ENCODE data around the gene FEM1C.

Gene FEM1C

DNA sequence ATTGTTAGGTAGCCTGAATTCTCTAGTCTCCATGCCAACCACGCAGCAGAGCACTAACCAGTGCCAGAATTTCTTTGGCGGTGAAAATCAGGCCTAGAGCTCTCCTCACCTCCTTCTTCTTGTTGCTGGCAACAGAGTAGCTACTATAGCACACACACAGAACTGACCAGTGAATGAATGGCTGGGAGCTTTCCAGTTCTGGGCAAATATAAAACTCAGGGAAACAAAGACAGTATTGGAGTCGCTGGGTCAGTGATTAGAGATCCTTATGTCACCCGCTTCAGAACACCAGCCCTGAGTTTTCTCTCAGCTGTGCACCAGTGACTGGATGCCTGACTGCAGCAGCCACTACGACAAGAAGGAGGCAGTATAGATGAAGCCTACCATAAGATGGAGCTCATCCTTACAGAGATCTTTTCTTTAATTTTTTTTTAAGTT lies 26.9 kb upstream of the FEM1C start:
- TF ChIP-seq ZFX (IDR thresholded peaks at IDR 0.05), result no peak
- TF ChIP-seq, protein P1, sequence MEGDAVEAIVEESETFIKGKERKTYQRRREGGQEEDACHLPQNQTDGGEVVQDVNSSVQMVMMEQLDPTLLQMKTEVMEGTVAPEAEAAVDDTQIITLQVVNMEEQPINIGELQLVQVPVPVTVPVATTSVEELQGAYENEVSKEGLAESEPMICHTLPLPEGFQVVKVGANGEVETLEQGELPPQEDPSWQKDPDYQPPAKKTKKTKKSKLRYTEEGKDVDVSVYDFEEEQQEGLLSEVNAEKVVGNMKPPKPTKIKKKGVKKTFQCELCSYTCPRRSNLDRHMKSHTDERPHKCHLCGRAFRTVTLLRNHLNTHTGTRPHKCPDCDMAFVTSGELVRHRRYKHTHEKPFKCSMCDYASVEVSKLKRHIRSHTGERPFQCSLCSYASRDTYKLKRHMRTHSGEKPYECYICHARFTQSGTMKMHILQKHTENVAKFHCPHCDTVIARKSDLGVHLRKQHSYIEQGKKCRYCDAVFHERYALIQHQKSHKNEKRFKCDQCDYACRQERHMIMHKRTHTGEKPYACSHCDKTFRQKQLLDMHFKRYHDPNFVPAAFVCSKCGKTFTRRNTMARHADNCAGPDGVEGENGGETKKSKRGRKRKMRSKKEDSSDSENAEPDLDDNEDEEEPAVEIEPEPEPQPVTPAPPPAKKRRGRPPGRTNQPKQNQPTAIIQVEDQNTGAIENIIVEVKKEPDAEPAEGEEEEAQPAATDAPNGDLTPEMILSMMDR (conservative IDR thresholded peaks at IDR 0.05), result no peak
- H3K27ac ChIP-seq, result no peak overlapping the region

DNA sequence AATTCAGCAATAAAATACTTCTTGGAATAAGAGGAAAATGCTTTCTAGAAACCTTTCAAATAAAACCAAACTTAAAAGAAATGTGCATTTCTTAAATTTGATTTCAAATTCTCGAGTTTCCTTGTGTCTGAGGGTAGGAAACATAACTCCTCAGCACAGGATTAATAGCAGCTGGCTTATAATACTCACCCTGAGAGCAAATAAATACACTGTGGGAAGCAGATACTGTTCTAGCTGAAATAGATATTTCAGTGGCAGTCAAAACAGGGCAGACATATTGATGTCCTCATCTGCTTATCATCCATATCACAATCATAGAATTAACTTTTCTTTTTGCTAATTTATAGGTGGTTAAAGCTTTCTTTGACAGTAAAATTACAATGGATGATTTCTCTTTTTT lies 24.1 kb upstream of the FEM1C start:
- no peak for TF ChIP-seq ZFX (IDR thresholded peaks at IDR 0.05)
- TF ChIP-seq, protein P1 (conservative IDR thresholded peaks at IDR 0.05), result no peak

DNA sequence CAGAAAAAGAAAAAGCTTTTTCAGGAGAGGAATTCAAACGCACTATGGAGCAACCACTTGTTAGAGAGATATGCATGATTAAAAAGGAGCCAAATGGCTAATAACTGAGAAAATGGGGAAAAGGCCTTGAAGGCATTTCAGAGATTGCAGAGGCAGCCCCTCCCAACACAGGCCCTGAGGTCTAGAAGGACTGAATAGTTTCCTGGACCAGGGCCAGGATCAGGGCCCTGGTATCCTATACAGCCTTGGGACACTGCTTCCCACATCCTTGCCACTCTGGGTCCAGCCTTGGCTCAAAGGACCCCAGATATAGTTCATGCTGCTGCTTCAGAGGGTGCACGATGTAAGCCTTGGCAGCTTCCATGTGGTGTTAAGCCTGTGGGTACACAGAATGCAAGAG lies 20.7 kb upstream of the FEM1C start:
- no peak for TF ChIP-seq ZFX (IDR thresholded peaks at IDR 0.05)
- TF ChIP-seq, protein P1 (conservative IDR thresholded peaks at IDR 0.05), result no peak

More for the DNA sequence above, 24.1 kb upstream of the FEM1C start:
- no peak overlapping the region for H3K27ac ChIP-seq

DNA sequence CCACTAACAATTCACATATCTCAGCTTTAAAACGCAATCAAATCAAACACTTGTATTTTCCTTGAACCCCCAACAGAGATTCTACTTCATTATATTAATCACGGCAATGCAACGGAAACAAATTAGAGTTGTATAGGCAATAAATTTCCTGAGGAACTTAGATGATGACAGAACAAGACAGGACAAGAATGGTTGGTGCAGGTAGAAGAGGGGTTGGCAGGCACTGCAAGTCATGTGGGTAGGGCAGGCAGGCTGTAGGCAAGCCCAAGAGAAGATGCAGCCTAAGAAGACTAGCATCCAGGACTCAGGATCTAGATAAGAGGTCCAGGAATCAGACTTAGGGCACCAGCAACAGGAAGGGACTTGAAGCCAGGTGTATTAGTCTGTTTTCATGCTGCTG lies 16.6 kb upstream of the FEM1C start:
- no peak overlapping the region for H3K27ac ChIP-seq
- TF ChIP-seq ZFX (IDR thresholded peaks at IDR 0.05), result no peak
- TF ChIP-seq, protein P1 (conservative IDR thresholded peaks at IDR 0.05), result no peak

More for the DNA sequence above, 20.7 kb upstream of the FEM1C start:
- H3K27ac ChIP-seq, result no peak overlapping the region

DNA sequence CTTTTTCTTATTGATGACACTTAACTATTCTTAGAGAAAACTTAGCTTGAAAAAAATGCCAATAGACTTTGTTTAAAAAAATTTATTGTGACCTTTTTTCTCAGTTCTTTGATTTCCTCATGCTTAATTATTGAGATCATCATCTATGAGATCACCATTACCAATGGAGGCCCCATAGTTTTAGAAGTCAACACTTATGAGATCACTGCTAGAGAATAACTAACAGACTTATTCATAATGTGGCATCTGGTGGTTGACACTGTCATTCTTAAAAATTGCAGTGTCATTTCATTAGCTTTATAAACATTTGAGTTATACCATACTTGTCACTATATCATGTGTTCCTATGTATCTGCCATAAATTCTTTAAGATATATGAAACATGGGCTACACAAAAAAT lies 14.9 kb upstream of the FEM1C start:
- TF ChIP-seq, protein P1 (conservative IDR thresholded peaks at IDR 0.05), result no peak
- TF ChIP-seq ZFX (IDR thresholded peaks at IDR 0.05), result no peak
- H3K27ac ChIP-seq, result no peak overlapping the region

DNA sequence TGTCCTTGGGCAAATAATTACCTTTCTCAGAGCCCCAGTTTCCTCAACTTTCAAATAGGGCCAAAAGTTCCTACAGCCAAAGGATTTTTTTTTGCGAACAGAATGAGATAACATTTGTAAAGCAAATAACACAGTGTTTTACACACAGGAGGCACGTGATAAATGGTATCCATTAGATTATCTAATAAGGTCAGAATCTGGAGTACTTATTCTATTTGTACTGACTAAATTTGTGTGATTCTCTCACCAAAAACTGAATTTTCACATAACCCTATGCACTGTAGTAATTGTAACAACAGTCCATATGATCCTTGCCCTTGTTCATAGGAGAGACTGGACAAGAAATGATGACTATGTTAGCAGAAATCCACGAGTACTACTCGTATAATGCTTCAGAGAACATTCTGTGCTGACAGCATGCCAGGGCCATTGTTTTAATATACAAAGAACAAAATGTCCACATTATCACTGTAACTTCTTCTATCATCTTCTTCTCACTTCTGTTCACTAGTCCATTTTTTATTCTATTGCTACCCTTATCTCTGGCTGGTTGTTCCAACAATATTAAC lies 13.9 kb upstream of the FEM1C start:
- peak overlapping the region; percentile 84; the same call in 1 of the 2 replicates for H3K27ac ChIP-seq
- TF ChIP-seq, protein P1 (conservative IDR thresholded peaks at IDR 0.05), result no peak
- TF ChIP-seq ZFX (IDR thresholded peaks at IDR 0.05), result no peak

DNA sequence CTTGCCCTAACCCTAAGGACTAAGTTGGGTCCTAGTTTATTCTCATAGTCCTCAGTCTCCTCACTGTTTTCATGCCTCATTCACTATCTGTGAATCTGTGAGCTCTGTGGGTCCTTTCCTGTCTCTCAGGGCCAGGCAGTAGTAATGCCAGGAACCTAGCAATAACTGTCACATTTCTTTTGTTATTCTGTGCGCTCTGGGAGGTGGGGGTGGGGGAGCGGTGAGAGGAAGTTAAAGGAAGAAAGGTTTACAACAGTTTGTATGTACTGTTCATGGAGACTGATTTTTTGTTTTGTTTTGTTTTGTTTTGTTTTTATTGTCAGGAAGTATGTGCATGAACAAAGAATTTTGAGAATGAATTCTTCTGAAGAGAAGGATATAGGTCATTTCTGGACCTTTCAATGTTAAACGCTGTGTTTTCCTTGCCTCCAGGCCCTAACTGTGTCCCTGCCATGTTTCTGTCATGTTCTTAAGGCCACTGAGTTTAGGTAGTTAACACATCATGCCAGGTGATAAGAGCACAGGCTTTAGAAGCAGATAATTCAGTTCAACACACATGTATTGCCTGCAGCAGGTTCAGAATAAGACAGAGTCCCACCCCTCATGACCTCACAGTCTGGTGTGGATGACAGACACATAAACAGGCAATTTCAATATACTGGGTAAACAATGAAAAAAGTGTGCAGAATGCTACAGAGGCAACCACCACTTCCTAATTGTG lies 13.3 kb upstream of the FEM1C start:
- no peak for TF ChIP-seq ZFX (IDR thresholded peaks at IDR 0.05)
- TF ChIP-seq, protein P1 (conservative IDR thresholded peaks at IDR 0.05), result no peak

More for the DNA sequence above, 13.3 kb upstream of the FEM1C start:
- H3K27ac ChIP-seq, result peak overlapping the region; percentile 84

Data from C4-2B (cell line).